ENCODE results near the gene ZDHHC22.

ZDHHC22 gene

DNA sequence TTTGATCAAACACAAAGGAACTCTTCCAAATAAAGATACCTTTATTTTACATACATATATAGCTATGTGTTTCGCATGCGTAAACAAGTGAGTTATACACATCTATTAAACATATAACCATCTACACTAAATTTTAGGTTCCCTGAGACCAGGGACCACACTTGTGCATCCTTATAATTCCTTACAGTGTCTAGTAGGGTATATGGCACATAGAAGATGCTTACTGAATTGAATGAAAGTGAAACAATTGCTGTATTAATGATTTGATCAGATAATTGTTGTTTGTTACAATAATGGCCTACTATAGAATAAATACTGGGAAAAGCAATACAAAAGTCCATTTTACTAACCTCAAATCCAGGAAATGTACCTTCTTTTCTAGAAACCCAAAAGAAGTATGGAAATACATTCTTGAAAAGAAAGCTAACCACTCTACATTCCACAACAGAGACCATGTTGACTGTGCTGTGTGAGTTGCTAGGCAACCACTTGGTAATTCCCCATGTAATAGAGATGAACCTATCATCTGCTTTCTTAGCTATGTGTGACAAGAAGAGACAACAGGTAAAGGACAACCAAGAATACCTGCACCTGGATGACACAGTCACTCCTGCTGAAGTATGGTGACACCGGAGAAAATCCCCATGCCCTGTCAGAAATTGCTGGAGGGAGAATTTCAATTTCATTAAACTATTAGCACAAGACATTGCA is 55.4 kb downstream of the ZDHHC22 start:
- TF ChIP-seq POLR2AphosphoS5 (IDR thresholded peaks at IDR 0.05; ENCODE audit: low read depth) (no peak), SPI1 (IDR thresholded peaks at IDR 0.05; ENCODE audit: borderline replicate concordance, low read depth) (no peak), GABPA (IDR thresholded peaks at IDR 0.05; ENCODE audit: low read depth) (no peak)
- TF ChIP-seq, protein P1, sequence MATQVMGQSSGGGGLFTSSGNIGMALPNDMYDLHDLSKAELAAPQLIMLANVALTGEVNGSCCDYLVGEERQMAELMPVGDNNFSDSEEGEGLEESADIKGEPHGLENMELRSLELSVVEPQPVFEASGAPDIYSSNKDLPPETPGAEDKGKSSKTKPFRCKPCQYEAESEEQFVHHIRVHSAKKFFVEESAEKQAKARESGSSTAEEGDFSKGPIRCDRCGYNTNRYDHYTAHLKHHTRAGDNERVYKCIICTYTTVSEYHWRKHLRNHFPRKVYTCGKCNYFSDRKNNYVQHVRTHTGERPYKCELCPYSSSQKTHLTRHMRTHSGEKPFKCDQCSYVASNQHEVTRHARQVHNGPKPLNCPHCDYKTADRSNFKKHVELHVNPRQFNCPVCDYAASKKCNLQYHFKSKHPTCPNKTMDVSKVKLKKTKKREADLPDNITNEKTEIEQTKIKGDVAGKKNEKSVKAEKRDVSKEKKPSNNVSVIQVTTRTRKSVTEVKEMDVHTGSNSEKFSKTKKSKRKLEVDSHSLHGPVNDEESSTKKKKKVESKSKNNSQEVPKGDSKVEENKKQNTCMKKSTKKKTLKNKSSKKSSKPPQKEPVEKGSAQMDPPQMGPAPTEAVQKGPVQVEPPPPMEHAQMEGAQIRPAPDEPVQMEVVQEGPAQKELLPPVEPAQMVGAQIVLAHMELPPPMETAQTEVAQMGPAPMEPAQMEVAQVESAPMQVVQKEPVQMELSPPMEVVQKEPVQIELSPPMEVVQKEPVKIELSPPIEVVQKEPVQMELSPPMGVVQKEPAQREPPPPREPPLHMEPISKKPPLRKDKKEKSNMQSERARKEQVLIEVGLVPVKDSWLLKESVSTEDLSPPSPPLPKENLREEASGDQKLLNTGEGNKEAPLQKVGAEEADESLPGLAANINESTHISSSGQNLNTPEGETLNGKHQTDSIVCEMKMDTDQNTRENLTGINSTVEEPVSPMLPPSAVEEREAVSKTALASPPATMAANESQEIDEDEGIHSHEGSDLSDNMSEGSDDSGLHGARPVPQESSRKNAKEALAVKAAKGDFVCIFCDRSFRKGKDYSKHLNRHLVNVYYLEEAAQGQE (IDR thresholded peaks at IDR 0.05; ENCODE audit: insufficient replicate concordance, low read depth): no peak
- TF ChIP-seq, protein P2, sequence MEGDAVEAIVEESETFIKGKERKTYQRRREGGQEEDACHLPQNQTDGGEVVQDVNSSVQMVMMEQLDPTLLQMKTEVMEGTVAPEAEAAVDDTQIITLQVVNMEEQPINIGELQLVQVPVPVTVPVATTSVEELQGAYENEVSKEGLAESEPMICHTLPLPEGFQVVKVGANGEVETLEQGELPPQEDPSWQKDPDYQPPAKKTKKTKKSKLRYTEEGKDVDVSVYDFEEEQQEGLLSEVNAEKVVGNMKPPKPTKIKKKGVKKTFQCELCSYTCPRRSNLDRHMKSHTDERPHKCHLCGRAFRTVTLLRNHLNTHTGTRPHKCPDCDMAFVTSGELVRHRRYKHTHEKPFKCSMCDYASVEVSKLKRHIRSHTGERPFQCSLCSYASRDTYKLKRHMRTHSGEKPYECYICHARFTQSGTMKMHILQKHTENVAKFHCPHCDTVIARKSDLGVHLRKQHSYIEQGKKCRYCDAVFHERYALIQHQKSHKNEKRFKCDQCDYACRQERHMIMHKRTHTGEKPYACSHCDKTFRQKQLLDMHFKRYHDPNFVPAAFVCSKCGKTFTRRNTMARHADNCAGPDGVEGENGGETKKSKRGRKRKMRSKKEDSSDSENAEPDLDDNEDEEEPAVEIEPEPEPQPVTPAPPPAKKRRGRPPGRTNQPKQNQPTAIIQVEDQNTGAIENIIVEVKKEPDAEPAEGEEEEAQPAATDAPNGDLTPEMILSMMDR (IDR thresholded peaks at IDR 0.05; ENCODE audit: insufficient read depth, low read length): no peak
- H3K27ac ChIP-seq (replicated peaks): no peak overlapping the region
- no peaks in the 10 kb centered on the region for H3K27me3 ChIP-seq (ENCODE audit: insufficient read depth, poor library complexity, severe bottlenecking)
- DNase-seq (ENCODE audit: low read depth in 1 of 2, low spot score in 1 of 2): no peak
- H3K4me3 ChIP-seq (replicated peaks; ENCODE audit: insufficient read depth, low read length): no peak overlapping the region

DNA sequence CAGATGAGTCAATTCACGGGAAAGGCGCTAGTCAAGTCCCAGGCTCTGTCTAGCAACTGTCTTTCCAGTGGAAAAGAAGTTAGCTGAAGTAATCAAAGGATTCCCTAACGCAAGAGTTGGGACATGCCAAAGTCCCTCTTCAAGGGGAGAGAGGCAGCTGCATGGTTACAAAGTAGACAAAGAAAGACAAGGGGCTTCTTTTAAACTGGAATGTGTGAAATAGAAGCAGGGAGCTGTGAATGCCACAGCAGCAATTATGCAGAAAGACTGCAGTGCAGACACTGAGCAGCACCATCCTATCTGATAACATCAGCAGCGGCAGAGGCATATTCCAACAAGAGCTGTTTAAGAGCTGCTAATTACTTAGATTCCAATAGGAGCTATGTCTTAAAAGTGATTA is 56.1 kb downstream of the ZDHHC22 start:
- TF ChIP-seq POLR2AphosphoS5 (IDR thresholded peaks at IDR 0.05; ENCODE audit: low read depth) (no peak), SPI1 (IDR thresholded peaks at IDR 0.05; ENCODE audit: borderline replicate concordance, low read depth) (no peak), GABPA (IDR thresholded peaks at IDR 0.05; ENCODE audit: low read depth) (no peak)
- TF ChIP-seq, protein P1 (IDR thresholded peaks at IDR 0.05; ENCODE audit: insufficient replicate concordance, low read depth): no peak
- TF ChIP-seq, protein P2 (IDR thresholded peaks at IDR 0.05; ENCODE audit: insufficient read depth, low read length): no peak
- no peak overlapping the region for H3K27ac ChIP-seq (replicated peaks)
- H3K4me3 ChIP-seq (replicated peaks; ENCODE audit: insufficient read depth, low read length): no peak overlapping the region
- DNase-seq (ENCODE audit: low read depth in 1 of 2, low spot score in 1 of 2): no peak
- H3K27me3 ChIP-seq (ENCODE audit: insufficient read depth, poor library complexity, severe bottlenecking): no peaks in the 10 kb centered on the region

DNA sequence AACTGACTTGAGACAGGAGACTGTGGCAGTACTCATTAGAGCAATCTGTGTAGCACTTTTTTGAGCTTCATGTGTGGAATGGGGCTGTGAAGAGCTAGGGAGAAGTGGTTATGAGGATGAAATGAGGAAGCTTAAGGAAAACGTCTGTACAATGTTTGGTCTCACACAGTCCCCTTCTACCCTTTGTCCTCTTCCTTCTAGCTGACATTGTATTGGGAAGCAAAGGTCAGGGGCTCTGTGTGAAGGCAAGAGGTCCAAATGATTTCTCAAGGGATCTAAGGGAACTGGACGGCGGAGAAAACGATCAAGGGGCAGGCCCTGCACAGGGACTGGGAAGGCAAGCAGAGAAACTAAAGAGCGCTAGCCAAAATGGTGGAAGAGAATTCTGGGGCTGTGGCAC is 56.6 kb downstream of the ZDHHC22 start:
- no peak for DNase-seq (ENCODE audit: low read depth in 1 of 2, low spot score in 1 of 2)
- Histone ChIP-seq H3K27me3 (ENCODE audit: insufficient read depth, poor library complexity, severe bottlenecking) (no peaks in the 10 kb centered on the region), H3K27ac (replicated peaks) (no peak overlapping the region), H3K4me3 (replicated peaks; ENCODE audit: insufficient read depth, low read length) (no peak overlapping the region)
- TF ChIP-seq SPI1 (IDR thresholded peaks at IDR 0.05; ENCODE audit: borderline replicate concordance, low read depth) (no peak), GABPA (IDR thresholded peaks at IDR 0.05; ENCODE audit: low read depth) (no peak)
- TF ChIP-seq, protein P1 (IDR thresholded peaks at IDR 0.05; ENCODE audit: insufficient replicate concordance, low read depth): no peak
- TF ChIP-seq, protein P2 (IDR thresholded peaks at IDR 0.05; ENCODE audit: insufficient read depth, low read length): no peak
